Subcutaneous abdominal adipose tissue (tissue), 5 donors: ENCODE data around the gene RASGEF1B.

ENCODE experiments used
- H3K27ac ChIP-seq: one replicate; pipeline ENCODE4 v1.7.0; 2013; ENCODE audit warnings: low read depth, mild to moderate bottlenecking, inconsistent platforms, low read length, moderate library complexity
- H3K27me3 ChIP-seq, 5 donors: one replicate each; pipeline ENCODE4 v1.7.0; 2013; ENCODE audit warnings: low read length in 5 of 5, inconsistent platforms in 1 of 5; ENCODE audit not compliant: control insufficient read depth in 5 of 5, insufficient read depth in 4 of 5
- H3K36me3 ChIP-seq, 5 donors: one replicate each; pipeline ENCODE4 v1.7.0; 2013; ENCODE audit warnings: low read length in 5 of 5; ENCODE audit not compliant: control insufficient read depth in 5 of 5, insufficient read depth in 5 of 5
- H3K4me1 ChIP-seq, 5 donors: one replicate each; pipeline ENCODE4 v1.7.0; 2013; ENCODE audit warnings: low read length in 5 of 5, mild to moderate bottlenecking in 3 of 5, moderate library complexity in 1 of 5; ENCODE audit not compliant: control insufficient read depth in 5 of 5, insufficient read depth in 5 of 5
- H3K4me3 ChIP-seq, 5 donors: one replicate each; pipeline ENCODE4 v1.7.0; 2013; ENCODE audit warnings: low read length in 5 of 5, low read depth in 1 of 5
- H3K9ac ChIP-seq, 5 donors: one replicate each; pipeline ENCODE4 v1.7.0; 2013; ENCODE audit warnings: low read length in 5 of 5, mild to moderate bottlenecking in 4 of 5, moderate library complexity in 3 of 5
- H3K9me3 ChIP-seq, 5 donors: one replicate each; pipeline ENCODE4 v1.7.0; 2013; ENCODE audit warnings: low read length in 5 of 5; ENCODE audit not compliant: control insufficient read depth in 5 of 5
- donor health status: healthy.
- donor health status: healthy.
- donor health status: healthy.
- donor health status: healthy.
- donor health status: healthy.

RASGEF1B gene

GRCh38 chr4:81455897-81456296 is 15.8 kb downstream of the RASGEF1B start:
- Histone ChIP-seq H3K27ac (no peak overlapping the region), H3K4me3 (no peak overlapping the region), H3K36me3 (peaks cover 31 to 64% (median 54%) of the 10 kb centered on the region in 5 donors), H3K9ac (no peak overlapping the region), H3K27me3 (no peaks in the 10 kb centered on the region), H3K4me1 (no peaks in the 10 kb centered on the region), H3K9me3 (no peaks in the 10 kb centered on the region)

GRCh38 chr4:81454948-81455347 is 16.8 kb downstream of the RASGEF1B start:
- no peak overlapping the region for H3K4me3 ChIP-seq
- H3K36me3 ChIP-seq = peaks cover 34 to 71% (median 59%) of the 10 kb centered on the region in 5 donors
- no peak overlapping the region for H3K9ac ChIP-seq
- no peak overlapping the region for H3K27ac ChIP-seq
- H3K9me3 ChIP-seq = no peaks in the 10 kb centered on the region
- H3K4me1 ChIP-seq = no peaks in the 10 kb centered on the region
- H3K27me3 ChIP-seq = no peaks in the 10 kb centered on the region

- H3K36me3 ChIP-seq = peaks cover 34 to 71% (median 60%) of the 10 kb centered on the region in 5 donors
- H3K4me3 ChIP-seq = no peak overlapping the region
- H3K27ac ChIP-seq = no peak overlapping the region
- H3K4me1 ChIP-seq = no peaks in the 10 kb centered on the region
- no peaks in the 10 kb centered on the region for H3K27me3 ChIP-seq
- H3K9ac ChIP-seq = no peak overlapping the region
- H3K9me3 ChIP-seq = no peaks in the 10 kb centered on the region
Observed at GRCh38 chr4:81454499-81454898, 17.2 kb downstream of the RASGEF1B start.

- H3K4me3 ChIP-seq = no peak overlapping the region
- H3K4me1 ChIP-seq = no peaks in the 10 kb centered on the region
- no peak overlapping the region for H3K9ac ChIP-seq
- H3K36me3 ChIP-seq = peaks cover 37 to 71% (median 59%) of the 10 kb centered on the region in 5 donors
- no peaks in the 10 kb centered on the region for H3K9me3 ChIP-seq
- H3K27ac ChIP-seq = no peak overlapping the region
- no peaks in the 10 kb centered on the region for H3K27me3 ChIP-seq
Observed at GRCh38 chr4:81453024-81453423, 18.7 kb downstream of the RASGEF1B start.

- Histone ChIP-seq H3K4me1 (no peaks in the 10 kb centered on the region), H3K4me3 (no peak overlapping the region), H3K9me3 (no peaks in the 10 kb centered on the region), H3K27ac (no peak overlapping the region), H3K9ac (no peak overlapping the region), H3K27me3 (no peaks in the 10 kb centered on the region), H3K36me3 (peaks cover 42 to 71% (median 61%) of the 10 kb centered on the region in 5 donors)
Observed at GRCh38 chr4:81452452-81453006, 19.2 kb downstream of the RASGEF1B start.

- H3K9ac ChIP-seq = no peak overlapping the region
- H3K27me3 ChIP-seq = no peaks in the 10 kb centered on the region
- H3K4me3 ChIP-seq = no peak overlapping the region
- H3K27ac ChIP-seq = no peak overlapping the region
- H3K36me3 ChIP-seq = peaks cover 47 to 76% (median 63%) of the 10 kb centered on the region in 5 donors
- no peaks in the 10 kb centered on the region for H3K9me3 ChIP-seq
- peaks cover 0 to 3% (median 0%) of the 10 kb centered on the region in 5 donors for H3K4me1 ChIP-seq
Observed at GRCh38 chr4:81449015-81449414, 22.7 kb downstream of the RASGEF1B start.

- peaks cover 49 to 80% (median 59%) of the 10 kb centered on the region in 5 donors for H3K36me3 ChIP-seq
- H3K4me3 ChIP-seq = no peak overlapping the region
- H3K9me3 ChIP-seq = no peaks in the 10 kb centered on the region
- no peaks in the 10 kb centered on the region for H3K27me3 ChIP-seq
- no peak overlapping the region for H3K9ac ChIP-seq
- peaks cover 0 to 3% (median 0%) of the 10 kb centered on the region in 5 donors for H3K4me1 ChIP-seq
- no peak overlapping the region for H3K27ac ChIP-seq
Observed at GRCh38 chr4:81447566-81448229, 24.0 kb downstream of the RASGEF1B start.

GRCh38 chr4:81446634-81447033 is 25.1 kb downstream of the RASGEF1B start:
- Histone ChIP-seq H3K4me3 (no peak overlapping the region), H3K9ac (no peak overlapping the region), H3K27ac (no peak overlapping the region), H3K27me3 (no peaks in the 10 kb centered on the region), H3K4me1 (peaks cover 0 to 3% (median 0%) of the 10 kb centered on the region in 5 donors), H3K36me3 (peaks cover 55 to 79% (median 66%) of the 10 kb centered on the region in 5 donors), H3K9me3 (no peaks in the 10 kb centered on the region)

GRCh38 chr4:81445196-81445595 is 26.5 kb downstream of the RASGEF1B start:
- H3K36me3 ChIP-seq = peaks cover 64 to 83% (median 73%) of the 10 kb centered on the region in 5 donors

GRCh38 chr4:81442484-81443085 is 29.1 kb downstream of the RASGEF1B start:
- Histone ChIP-seq H3K4me1 (peaks cover 0 to 3% (median 0%) of the 10 kb centered on the region in 5 donors), H3K27ac (no peak overlapping the region), H3K9ac (no peak overlapping the region), H3K4me3 (no peak overlapping the region), H3K27me3 (no peaks in the 10 kb centered on the region), H3K9me3 (no peaks in the 10 kb centered on the region), H3K36me3 (peaks cover 60 to 85% (median 72%) of the 10 kb centered on the region in 5 donors)

More at GRCh38 chr4:81445196-81445595, 26.5 kb downstream of the RASGEF1B start:
- no peak overlapping the region for H3K4me3 ChIP-seq
- peaks cover 0 to 3% (median 0%) of the 10 kb centered on the region in 5 donors for H3K4me1 ChIP-seq
- H3K9me3 ChIP-seq = no peaks in the 10 kb centered on the region
- no peak overlapping the region for H3K9ac ChIP-seq
- no peaks in the 10 kb centered on the region for H3K27me3 ChIP-seq
- H3K27ac ChIP-seq = no peak overlapping the region
